C4-2B (cell line): ENCODE measurements around the gene COX18.
A peak's percentile ranks its signal among the peaks of the same experiment; 100 is the strongest.

Source experiments
- H3K27ac ChIP-seq: fragments of 450-650 bp; 2 replicates; pipeline ENCODE4 v1.5.1; 2017
- ZFX ChIP-seq: fragments of 450-650 bp; IDR thresholded peaks from 2 replicates; pipeline ENCODE4 v1.6.1; 2017
- TF ChIP-seq, protein P1 (sequence below): fragments of 450-650 bp; conservative IDR thresholded peaks from 2 replicates; pipeline ENCODE4 v1.5.1; 2017; ENCODE audit warnings: mild to moderate bottlenecking

COX18 gene

DNA sequence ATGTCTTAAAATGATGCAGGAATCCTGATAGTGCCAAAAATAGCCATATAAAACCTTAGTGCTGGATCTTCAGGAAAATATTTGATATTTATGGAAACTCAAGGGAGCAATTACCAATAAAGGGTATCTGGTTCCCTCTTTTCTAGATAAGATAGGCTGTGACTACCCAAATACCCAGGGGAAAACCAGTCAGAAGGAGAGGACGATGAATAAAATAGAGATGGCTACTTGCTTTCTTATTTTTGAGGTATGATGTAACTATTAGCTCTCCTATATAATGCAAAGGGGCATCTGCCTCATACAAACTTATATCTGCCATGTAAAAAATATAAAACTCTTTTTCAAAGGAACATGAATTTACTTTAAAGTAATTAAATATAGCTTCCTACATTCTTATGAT lies 23.4 kb upstream of the COX18 start:
- TF ChIP-seq ZFX: no peak
- TF ChIP-seq, protein P1, sequence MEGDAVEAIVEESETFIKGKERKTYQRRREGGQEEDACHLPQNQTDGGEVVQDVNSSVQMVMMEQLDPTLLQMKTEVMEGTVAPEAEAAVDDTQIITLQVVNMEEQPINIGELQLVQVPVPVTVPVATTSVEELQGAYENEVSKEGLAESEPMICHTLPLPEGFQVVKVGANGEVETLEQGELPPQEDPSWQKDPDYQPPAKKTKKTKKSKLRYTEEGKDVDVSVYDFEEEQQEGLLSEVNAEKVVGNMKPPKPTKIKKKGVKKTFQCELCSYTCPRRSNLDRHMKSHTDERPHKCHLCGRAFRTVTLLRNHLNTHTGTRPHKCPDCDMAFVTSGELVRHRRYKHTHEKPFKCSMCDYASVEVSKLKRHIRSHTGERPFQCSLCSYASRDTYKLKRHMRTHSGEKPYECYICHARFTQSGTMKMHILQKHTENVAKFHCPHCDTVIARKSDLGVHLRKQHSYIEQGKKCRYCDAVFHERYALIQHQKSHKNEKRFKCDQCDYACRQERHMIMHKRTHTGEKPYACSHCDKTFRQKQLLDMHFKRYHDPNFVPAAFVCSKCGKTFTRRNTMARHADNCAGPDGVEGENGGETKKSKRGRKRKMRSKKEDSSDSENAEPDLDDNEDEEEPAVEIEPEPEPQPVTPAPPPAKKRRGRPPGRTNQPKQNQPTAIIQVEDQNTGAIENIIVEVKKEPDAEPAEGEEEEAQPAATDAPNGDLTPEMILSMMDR: no peak
- H3K27ac ChIP-seq: no peak overlapping the region

DNA sequence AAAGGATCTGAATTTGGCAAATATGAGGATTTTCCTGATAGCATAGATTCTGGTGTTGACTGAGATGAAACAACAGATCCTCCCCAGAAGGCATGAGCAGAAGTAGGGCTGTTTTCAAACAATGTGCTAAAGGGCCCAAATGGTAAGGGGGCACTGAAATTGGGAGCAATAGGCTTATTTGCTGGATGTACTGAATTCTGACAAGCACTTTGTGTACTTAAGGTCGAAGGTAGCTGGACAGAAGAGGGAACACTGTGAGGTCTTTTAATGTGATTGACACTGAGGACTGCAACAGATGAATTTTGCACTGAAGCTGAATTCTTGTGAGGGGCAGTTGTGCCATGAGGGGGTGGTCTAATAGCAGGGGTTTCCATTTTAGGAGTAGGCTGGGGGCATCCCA lies 21.2 kb upstream of the COX18 start:
- TF ChIP-seq, protein P1: no peak
- no peak for TF ChIP-seq ZFX
- no peak overlapping the region for H3K27ac ChIP-seq

DNA sequence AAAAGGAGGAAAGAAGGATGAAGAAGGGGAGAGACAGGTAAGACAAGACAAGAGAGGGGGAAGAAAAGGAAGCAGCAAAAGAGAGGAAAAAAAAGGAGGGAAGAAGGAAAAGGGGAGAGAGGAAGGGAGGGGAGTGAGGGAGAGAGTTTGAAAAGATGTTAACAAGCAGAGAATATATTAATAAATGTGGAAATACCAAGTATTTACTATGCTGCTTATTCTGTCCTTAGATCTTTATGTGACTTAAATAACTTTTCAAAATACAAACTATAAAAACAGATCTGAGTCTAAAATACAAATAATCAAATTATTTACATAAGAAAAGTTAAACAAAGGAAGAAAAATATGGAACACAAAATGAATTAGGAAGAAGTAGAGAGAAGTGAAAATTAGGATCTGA lies 18.4 kb upstream of the COX18 start:
- TF ChIP-seq, protein P1: no peak
- no peak for TF ChIP-seq ZFX
- no peak overlapping the region for H3K27ac ChIP-seq

DNA sequence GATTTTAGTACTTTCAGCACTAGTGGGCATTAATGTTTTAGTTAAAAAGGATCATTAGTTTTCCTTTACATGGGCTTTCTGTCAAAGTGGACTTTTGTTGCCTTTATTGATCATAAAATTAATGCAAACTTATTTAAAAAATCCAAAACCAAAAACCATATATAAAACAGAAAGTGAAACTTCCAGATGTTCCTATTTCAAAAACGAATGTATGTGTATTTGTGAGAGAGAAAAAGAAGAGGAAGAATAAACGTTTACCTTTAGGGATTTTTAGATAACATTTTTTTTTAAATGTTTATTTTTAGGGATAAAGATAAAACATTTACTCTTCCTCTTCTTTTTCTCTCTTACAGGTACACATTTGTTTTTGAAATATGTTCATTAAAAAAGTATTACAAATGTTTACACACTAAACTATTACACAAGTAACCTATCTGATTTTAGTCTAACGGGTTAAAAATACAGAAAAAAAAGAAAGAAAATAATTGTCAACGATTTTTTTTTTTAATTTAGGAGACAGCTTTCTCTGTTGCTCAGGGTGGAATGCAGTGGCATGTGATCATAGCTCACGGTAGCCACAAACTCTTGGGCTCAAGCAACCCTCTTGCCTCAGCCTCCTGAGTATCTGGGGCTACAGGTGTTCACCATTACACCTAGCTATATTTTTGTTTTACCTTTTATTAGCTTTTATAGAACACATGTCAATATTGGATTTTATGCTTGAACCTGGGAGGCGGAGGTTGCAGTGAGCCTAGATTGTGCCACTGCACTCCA lies 16.8 kb upstream of the COX18 start:
- no peak overlapping the region for H3K27ac ChIP-seq
- no peak for TF ChIP-seq ZFX
- TF ChIP-seq, protein P1: no peak

DNA sequence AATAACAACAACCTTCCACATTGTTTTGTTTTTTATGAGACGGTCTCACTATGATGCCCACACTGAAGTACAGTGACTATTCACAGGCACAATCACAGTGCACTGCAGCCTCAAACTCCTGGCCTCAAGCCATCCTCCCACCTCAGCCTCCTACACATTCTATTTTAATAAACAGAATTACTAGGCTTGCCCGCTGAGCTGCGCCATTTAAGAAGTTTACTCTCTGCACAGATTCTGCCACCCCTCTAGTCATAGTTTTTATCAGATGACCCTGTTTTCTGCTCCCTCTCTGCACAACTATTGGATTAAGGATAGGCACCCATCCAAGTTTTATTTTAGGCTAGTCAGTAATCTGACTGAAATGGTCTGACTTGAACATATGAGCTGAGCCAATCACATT lies 11.3 kb upstream of the COX18 start:
- TF ChIP-seq ZFX: no peak
- TF ChIP-seq, protein P1: no peak
- H3K27ac ChIP-seq: no peak overlapping the region

DNA sequence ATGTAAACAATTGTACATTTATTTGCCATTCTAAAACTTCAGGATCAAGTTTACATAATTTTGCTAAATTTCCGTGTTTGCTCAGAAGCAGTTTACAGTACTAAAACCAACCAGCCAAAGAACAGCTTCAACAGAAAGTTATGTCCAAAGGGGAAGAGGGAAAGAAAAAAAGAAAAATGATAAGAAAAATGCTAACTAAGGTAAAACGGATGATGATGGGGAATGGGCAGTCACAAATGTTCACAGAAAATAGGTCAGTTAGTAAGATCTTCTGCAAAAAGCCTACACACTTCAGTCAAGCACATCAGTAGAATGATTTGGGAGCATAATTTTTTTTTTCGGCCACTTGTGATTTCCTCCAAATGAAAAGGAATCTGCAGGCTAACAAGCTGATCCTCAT lies 6.3 kb upstream of the COX18 start:
- no peak for TF ChIP-seq ZFX
- TF ChIP-seq, protein P1: no peak
- H3K27ac ChIP-seq: no peak overlapping the region

DNA sequence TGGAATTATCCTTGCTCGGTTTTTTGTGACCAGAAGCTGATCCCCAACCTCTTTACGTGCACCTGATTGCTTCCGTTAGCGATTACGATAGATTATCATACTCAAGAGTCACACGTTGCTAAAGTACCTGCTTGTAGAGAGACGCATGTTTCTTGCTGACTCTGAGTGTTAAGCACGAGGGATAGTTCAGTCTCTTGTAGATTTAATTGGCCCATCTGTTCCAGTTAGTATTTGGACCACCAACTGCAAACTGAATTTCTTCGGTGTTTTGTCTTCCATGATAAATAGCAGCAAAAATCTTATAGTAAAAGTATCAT lies 516 bp upstream of the COX18 start:
- no peak for TF ChIP-seq ZFX
- TF ChIP-seq, protein P1: no peak

More for the DNA sequence above, 516 bp upstream of the COX18 start:
- H3K27ac ChIP-seq: peak overlapping the region; percentile 98
